ENCODE results near the gene NTRK1. TPM values are rescaled to one million over a fixed set of nuclear protein-coding genes. Genes with fewer than 3 reads are reported as not detected.

The NTRK1 gene
- total RNA-seq, 1 experiment from 2014 or later: 0.89 TPM

GRCh38 chr1:156862584-156862983 is 1.9 kb downstream of the NTRK1 start:
- intact Hi-C loops (cut with micrococcal nuclease): no loop called here
- Histone ChIP-seq H3K27ac (ENCODE audit: low read depth, low read length) (no peak overlapping the region), H3K4me1 (ENCODE audit: control insufficient read depth in 1 of 2, insufficient read depth in 2 of 2, low read length in 2 of 2) (peaks cover 4 to 17% of the 10 kb centered on the region in 2 experiments; a peak in 3 of 4 replicates), H3K36me3 (ENCODE audit: control insufficient read depth in 1 of 2, insufficient read depth in 2 of 2, low read length in 2 of 2) (no peaks in the 10 kb centered on the region), H2AFZ (ENCODE audit: low read depth, low read length, poor library complexity, severe bottlenecking) (no peak overlapping the region), H3K9me3 (ENCODE audit: control insufficient read depth in 1 of 2, insufficient read depth in 1 of 2, low read depth in 1 of 2, low read length in 2 of 2) (no peaks in the 10 kb centered on the region), H4K20me1 (ENCODE audit: insufficient read depth) (no peaks in the 10 kb centered on the region), H3K9me2 (ENCODE audit: insufficient read depth) (no peaks in the 10 kb centered on the region), H3K79me2 (ENCODE audit: insufficient read depth, low read length) (no peaks in the 10 kb centered on the region), H3K4me2 (ENCODE audit: low read length) (no peak overlapping the region), H3K27me3 (ENCODE audit: insufficient read depth, low read length) (peaks cover 3% of the 10 kb centered on the region; the same call in 1 of the 2 replicates), H3K9ac (ENCODE audit: low read length) (no peak overlapping the region), H3K4me3 (replicated peaks in 1 of 2; ENCODE audit: low read depth in 1 of 2, low read length in 2 of 2) (no peak overlapping the region)
- ChIA-PET CTCF (interaction anchor here (5.0 to 6.5 kb wide), 2 partner anchors 136 to 173 kb away, joined by 104 to 136 read pairs; partner anchors contain the start of genes ISG20L2 and METTL25B), RAD21 (ENCODE audit: low non-redundant PET in 1 of 2, low total read pairs in 2 of 2, uncharacterized antibody in 2 of 2, unreplicated experiment in 2 of 2) (no interaction called here), POLR2A (no interaction called here)
- DNase-seq (ENCODE audit: low read depth, low spot score): no peak
- BruUV-seq (replicated peaks): no TSS peak
- TF ChIP-seq FOSL1 (IDR thresholded peaks at IDR 0.05; ENCODE audit: low read depth): no peak
- no peak for TF ChIP-seq SP1 (IDR thresholded peaks at IDR 0.05; ENCODE audit: low read depth)
- no peak for TF ChIP-seq SRF (IDR thresholded peaks at IDR 0.05; ENCODE audit: low read depth)
- no peak for TF ChIP-seq CBX3 (IDR thresholded peaks at IDR 0.05; ENCODE audit: low read depth)
- no peak for TF ChIP-seq EZH2 (IDR thresholded peaks at IDR 0.05)
- no peak for ATAC-seq

GRCh38 chr1:156862997-156863599 is 2.4 kb downstream of the NTRK1 start:
- H3K9ac ChIP-seq (ENCODE audit: low read length): no peak overlapping the region
- H3K79me2 ChIP-seq (ENCODE audit: insufficient read depth, low read length): no peaks in the 10 kb centered on the region
- no peak overlapping the region for H2AFZ ChIP-seq (ENCODE audit: low read depth, low read length, poor library complexity, severe bottlenecking)
- no peak for DNase-seq (ENCODE audit: low read depth, low spot score)
- BruUV-seq (replicated peaks): no TSS peak
- H3K27ac ChIP-seq (ENCODE audit: low read depth, low read length): no peak overlapping the region
- POLR2A ChIA-PET: no interaction called here
- CTCF ChIA-PET: interaction anchor here (6.5 kb wide), 1 partner anchor 136 kb away, joined by 136 read pairs; the partner anchor contains the start of genes ISG20L2 and METTL25B
- H3K36me3 ChIP-seq (ENCODE audit: control insufficient read depth in 1 of 2, insufficient read depth in 2 of 2, low read length in 2 of 2): no peaks in the 10 kb centered on the region
- peaks cover 4 to 17% of the 10 kb centered on the region in 2 experiments; a peak in 3 of 4 replicates for H3K4me1 ChIP-seq (ENCODE audit: control insufficient read depth in 1 of 2, insufficient read depth in 2 of 2, low read length in 2 of 2)
- RAD21 ChIA-PET (ENCODE audit: low non-redundant PET in 1 of 2, low total read pairs in 2 of 2, uncharacterized antibody in 2 of 2, unreplicated experiment in 2 of 2): no interaction called here
- no peak overlapping the region for H3K4me3 ChIP-seq (replicated peaks in 1 of 2; ENCODE audit: low read depth in 1 of 2, low read length in 2 of 2)
- intact Hi-C loops (cut with micrococcal nuclease): no loop called here
- no peaks in the 10 kb centered on the region for H3K9me3 ChIP-seq (ENCODE audit: control insufficient read depth in 1 of 2, insufficient read depth in 1 of 2, low read depth in 1 of 2, low read length in 2 of 2)
- H3K4me2 ChIP-seq (ENCODE audit: low read length): no peak overlapping the region
- peaks cover 3% of the 10 kb centered on the region; the same call in 1 of the 2 replicates for H3K27me3 ChIP-seq (ENCODE audit: insufficient read depth, low read length)
- no peaks in the 10 kb centered on the region for H3K9me2 ChIP-seq (ENCODE audit: insufficient read depth)
- no peak for ATAC-seq
- H4K20me1 ChIP-seq (ENCODE audit: insufficient read depth): no peaks in the 10 kb centered on the region
- TF ChIP-seq EZH2 (IDR thresholded peaks at IDR 0.05) (no peak), EGR1 (IDR thresholded peaks at IDR 0.05; ENCODE audit: low read depth) (no peak), TCF7L2 (IDR thresholded peaks at IDR 0.05; ENCODE audit: borderline replicate concordance, extremely low read depth, insufficient read depth, insufficient read length) (no peak), EZH2phosphoT487 (IDR thresholded peaks at IDR 0.05; ENCODE audit: borderline replicate concordance) (no peak), CTCF (IDR thresholded peaks at IDR 0.05 in 2 of 3, conservative IDR thresholded peaks at IDR 0.05 in 1 of 3; ENCODE audit: borderline replicate concordance in 1 of 3, insufficient read depth in 1 of 3, low read depth in 2 of 3, low read length in 2 of 3) (no peak), MAX (IDR thresholded peaks at IDR 0.05) (no peak), ZFX (IDR thresholded peaks at IDR 0.05) (no peak), POLR2A (IDR thresholded peaks at IDR 0.05; ENCODE audit: borderline replicate concordance, extremely low read depth, insufficient read depth, insufficient read length) (no peak), CBX3 (IDR thresholded peaks at IDR 0.05; ENCODE audit: low read depth) (no peak), POLR2AphosphoS5 (IDR thresholded peaks at IDR 0.05; ENCODE audit: low read depth, low read length) (no peak), SP1 (IDR thresholded peaks at IDR 0.05; ENCODE audit: low read depth) (no peak), ELF1 (IDR thresholded peaks at IDR 0.05; ENCODE audit: borderline replicate concordance, low read depth) (no peak), ZBTB33 (IDR thresholded peaks at IDR 0.05; ENCODE audit: extremely low read depth, insufficient replicate concordance, low read length) (no peak), RAD21 (IDR thresholded peaks at IDR 0.05; ENCODE audit: low read depth) (no peak)

All from HCT116 (cell line).